GM12878 (cell line): ENCODE data around the gene PCDHA12. TPM values are rescaled to one million over a fixed set of nuclear protein-coding genes. Genes with fewer than 3 reads are reported as not detected.

Experiments used
- ATAC-seq: fragments of 200-7000 bp; cut with Tn5 transposase; 3 replicates; pipeline ENCODE4 v1.9.1; 2020; ENCODE audit warnings: mild to moderate bottlenecking, moderate library complexity
- BruUV-seq: library from RNA; stranded (reverse); fragments of 400-500 nt; replicated peaks from 2 replicates; lab custom pipeline; 2021; lab: Mats Ljungman, UMichigan
- CTCF ChIA-PET: fragments of 300-600 bp; sonication (Branson Sonifier 250); formaldehyde crosslinking; extraction: SDS; loops from one replicate; lab custom pipeline; 2021; ENCODE audit warnings: inconsistent platforms; lab: Yijun Ruan, JAX
- POLR2A ChIA-PET: fragments of 350-600 bp; formaldehyde crosslinking; extraction: SDS; loops from one replicate; lab custom pipeline; 2021; ENCODE audit warnings: inconsistent platforms; lab: Charles Lee
- RAD21 ChIA-PET: fragments of 300-600 bp; sonication (Branson Sonifier 250); formaldehyde crosslinking; loops from one replicate; lab custom pipeline; 2023; ENCODE audit warnings: antibody characterized with exemption; ENCODE audit not compliant: unreplicated experiment; lab: Charles Lee
- SMC1A ChIA-PET: fragments of 300-600 bp; sonication (Branson Sonifier 250); formaldehyde crosslinking; loops from one replicate; lab custom pipeline; 2023; ENCODE audit not compliant: unreplicated experiment, uncharacterized antibody; lab: Charles Lee
- DNase-seq: peaks from one replicate; pipeline ENCODE4 v3.0.0-alpha.2; 2011; ENCODE audit warnings: low read depth, low spot score
- FAIRE-seq: peaks from 3 replicates; lab custom pipeline; 2011; peaks lifted over from hg19 to GRCh38; lab: Jason Lieb, UNC
- H2AFZ ChIP-seq: 2 replicates; pipeline ENCODE4 v1.6.0; 2011; ENCODE audit warnings: low read depth, low read length, control low read depth; ENCODE audit not compliant: control insufficient read depth
- H3K27ac ChIP-seq: 2 replicates; pipeline ENCODE4 v1.5.1; 2011; ENCODE audit warnings: control low read depth; ENCODE audit not compliant: control insufficient read depth, insufficient read depth
- H3K27me3 ChIP-seq, 2 experiments: replicated peaks in 1 of 2; 2 replicates each; pipeline versions ENCODE4 v1.6.0 to v1.6.1; 2011; ENCODE audit warnings: low read length in 1 of 2; ENCODE audit not compliant: control insufficient read depth in 2 of 2, insufficient read depth in 2 of 2
- H3K36me3 ChIP-seq, 2 experiments: 2 replicates each; pipeline ENCODE4 v1.5.1; 2011; ENCODE audit warnings: low read length in 1 of 2; ENCODE audit not compliant: control insufficient read depth in 2 of 2, insufficient read depth in 2 of 2
- H3K4me1 ChIP-seq: 2 replicates; pipeline ENCODE4 v1.6.1; 2011; ENCODE audit warnings: mild to moderate bottlenecking, low read length, moderate library complexity, mixed read lengths; ENCODE audit not compliant: control insufficient read depth, insufficient read depth
- H3K4me2 ChIP-seq: 2 replicates; pipeline ENCODE4 v1.6.0; 2011; ENCODE audit warnings: control low read depth; ENCODE audit not compliant: control insufficient read depth, insufficient read depth
- H3K4me3 ChIP-seq: fragments of 200-600 bp; sonication (generic); 2 replicates; pipeline ENCODE4 v1.5.1; 2016
- H3K79me2 ChIP-seq: 2 replicates; pipeline ENCODE4 v1.6.0; 2011; ENCODE audit warnings: low read length; ENCODE audit not compliant: control insufficient read depth, insufficient read depth
- H3K9ac ChIP-seq: 2 replicates; pipeline ENCODE4 v1.8.0; 2011; ENCODE audit warnings: low read length, control low read depth, mixed read lengths; ENCODE audit not compliant: control insufficient read depth, insufficient read depth
- H3K9me3 ChIP-seq: replicated peaks from 3 replicates; pipeline ENCODE4 v1.5.1; 2011; ENCODE audit warnings: mild to moderate bottlenecking, low read length; ENCODE audit not compliant: control insufficient read depth, insufficient read depth
- H4K20me1 ChIP-seq: 2 replicates; pipeline ENCODE4 v1.6.0; 2011; ENCODE audit not compliant: control insufficient read depth, insufficient read depth
- CHD4 ChIP-seq: fragments of 200-600 bp; sonication (generic); IDR thresholded peaks from 2 replicates; pipeline ENCODE4 v1.6.1; 2016; ENCODE audit warnings: mild to moderate bottlenecking
- DPF2 ChIP-seq: fragments of 450-650 bp; IDR thresholded peaks from 2 replicates; pipeline ENCODE4 v1.6.1; 2017; ENCODE audit warnings: mild to moderate bottlenecking
- MTA2 ChIP-seq: fragments of 450-650 bp; IDR thresholded peaks from 2 replicates; pipeline ENCODE4 v1.6.1; 2016; ENCODE audit warnings: low read depth, mild to moderate bottlenecking, moderate library complexity
- MTA3 ChIP-seq: IDR thresholded peaks from 2 replicates; pipeline ENCODE4 v1.6.1; 2012; ENCODE audit warnings: low read length, inconsistent platforms, borderline replicate concordance
- MYB ChIP-seq: fragments of 150-350 bp; IDR thresholded peaks from 2 replicates; pipeline ENCODE4 v1.6.1; 2014; ENCODE audit warnings: mild to moderate bottlenecking, low read depth, low read length, borderline replicate concordance
- PAX8 ChIP-seq: fragments of 450-650 bp; IDR thresholded peaks from 2 replicates; pipeline ENCODE4 v1.6.1; 2017; ENCODE audit warnings: mild to moderate bottlenecking, moderate library complexity
- POLR2AphosphoS2 ChIP-seq: IDR thresholded peaks from 2 replicates; pipeline ENCODE4 v1.6.1; 2011; ENCODE audit warnings: low read depth, mild to moderate bottlenecking, low read length, improper control_type of control experiment, moderate library complexity
- RAD21 ChIP-seq: IDR thresholded peaks from 2 replicates; pipeline ENCODE4 v1.6.1; 2011; ENCODE audit warnings: mild to moderate bottlenecking, low read depth, low read length, moderate library complexity; ENCODE audit not compliant: insufficient read depth
- RAD51 ChIP-seq: fragments of 450-650 bp; IDR thresholded peaks from 2 replicates; pipeline ENCODE4 v1.6.1; 2016; ENCODE audit warnings: moderate library complexity, mild to moderate bottlenecking, inconsistent platforms
- WGBS: methylation state at CpG from one replicate; pipeline ENCODE4 v1.1.6; 2016; ENCODE audit warnings: low lambda C conversion rate; ENCODE audit not compliant: insufficient replicate concordance, insufficient coverage; ENCODE audit errors: missing lambda C conversion rate; 5-methylcytosine and 5-hydroxymethylcytosine counted together
- in situ Hi-C: fragments of 300-500 bp; cut with MboI; formaldehyde crosslinking; loops from 9 replicates; pipeline ENCODE4 v1.14.3; 2018; ENCODE audit warnings: mixed read lengths
- intact Hi-C: fragments of 100-400 bp; cut with micrococcal nuclease; formaldehyde crosslinking; loops from one replicate; pipeline ENCODE4 v1.14.2; 2022; ENCODE audit not compliant: unreplicated experiment
- polyA plus RNA-seq, 11 experiments: library from polyadenylated mRNA; depleted of rRNA in 4 of 11; unstranded in 6 of 11; stranded (reverse) in 5 of 11; fragments of >200 nt; fragmentation: Nextera tagmentation in 4 of 11; fragmentation: Illumina TruSeq in 1 of 11; extraction: Ambion mirVana in 4 of 11; extraction: Trizol in 1 of 11; gene quantifications; 1 replicate in 1 of 11; 2 replicates in 10 of 11; pipeline versions ENCODE4 v1.2.1 to v1.2.3, GENCODE V29; 2011 to 2016; ENCODE audit warnings: inconsistent platforms in 2 of 11, missing spikeins in 2 of 11, low read depth in 1 of 11
- total RNA-seq, 4 experiments: library from RNA; depleted of rRNA in 3 of 4; stranded (reverse); fragments of >200 nt in 3 of 4; fragmentation: Illumina TruSeq in 1 of 4; extraction: Trizol in 1 of 4; gene quantifications; 2 replicates each; pipeline versions ENCODE4 v1.2.1 to v1.2.3, GENCODE V29; 2013 to 2021
- TF ChIP-seq, protein P1 (sequence below): IDR thresholded peaks from 2 replicates; pipeline ENCODE4 v1.6.1; 2012; ENCODE audit warnings: low read depth, low read length, improper control_type of control experiment

The PCDHA12 gene
- total and polyA plus RNA-seq, 10 of the 15 experiments (the other 5 are each of a cell fraction or from before 2014, with no cell fraction given) = not detected

DNA sequence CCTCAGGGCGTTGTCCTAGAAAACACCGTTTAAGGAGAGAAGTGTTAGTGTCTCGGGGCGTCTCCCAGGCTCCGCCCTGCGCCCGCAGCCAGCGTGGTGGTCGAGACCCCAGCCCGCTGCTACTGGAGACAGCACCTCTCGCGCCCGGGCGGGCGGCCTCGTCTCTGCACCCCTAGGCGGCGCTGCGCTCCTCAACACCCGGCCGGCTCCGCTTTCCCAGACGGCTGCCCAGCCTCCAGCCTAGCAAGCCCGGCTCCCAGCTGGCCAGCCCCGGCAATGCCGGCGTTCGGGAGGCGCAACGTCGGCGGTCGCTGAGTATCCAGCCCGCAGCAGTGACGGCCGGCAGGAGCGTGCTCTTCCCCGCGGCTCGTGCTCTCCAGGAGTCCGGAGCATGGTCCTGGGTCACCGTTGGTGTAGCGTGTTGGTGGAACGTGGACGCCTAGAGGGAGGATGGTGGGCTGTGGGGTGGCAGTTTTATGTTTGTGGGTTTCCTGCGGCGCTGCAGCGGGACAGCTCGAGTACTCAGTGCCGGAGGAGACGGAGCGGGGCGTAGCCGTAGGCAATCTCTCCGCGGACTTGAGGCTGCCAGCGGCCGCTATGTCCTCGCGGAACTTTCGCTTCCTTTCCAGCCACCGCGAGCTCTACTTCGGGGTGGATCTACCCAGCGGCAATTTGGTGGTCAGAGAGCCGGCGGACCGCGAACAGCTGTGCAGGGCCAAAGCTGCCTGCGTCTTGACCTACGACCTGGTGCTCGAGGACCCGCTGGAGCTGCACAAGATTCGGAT, 51.5 kb downstream of the PCDHA12 start:
- no peaks in the 10 kb centered on the region for H3K79me2 ChIP-seq
- H3K27ac ChIP-seq = no peak overlapping the region
- no peaks in the 10 kb centered on the region for H4K20me1 ChIP-seq
- no peaks in the 10 kb centered on the region for H3K4me1 ChIP-seq
- in situ Hi-C loops = no loop called here
- no peak for DNase-seq
- BruUV-seq = no TSS peak
- 59% methylated on average over 47 of the region's 74 CpGs for WGBS
- no peak for TF ChIP-seq DPF2
- no peak for TF ChIP-seq RAD21
- TF ChIP-seq MYB = no peak
- TF ChIP-seq POLR2AphosphoS2 = no peak
- no peak for TF ChIP-seq CHD4
- no peak for TF ChIP-seq MTA2
- TF ChIP-seq RAD51 = no peak
- no peak for TF ChIP-seq PAX8
- TF ChIP-seq, protein P1, sequence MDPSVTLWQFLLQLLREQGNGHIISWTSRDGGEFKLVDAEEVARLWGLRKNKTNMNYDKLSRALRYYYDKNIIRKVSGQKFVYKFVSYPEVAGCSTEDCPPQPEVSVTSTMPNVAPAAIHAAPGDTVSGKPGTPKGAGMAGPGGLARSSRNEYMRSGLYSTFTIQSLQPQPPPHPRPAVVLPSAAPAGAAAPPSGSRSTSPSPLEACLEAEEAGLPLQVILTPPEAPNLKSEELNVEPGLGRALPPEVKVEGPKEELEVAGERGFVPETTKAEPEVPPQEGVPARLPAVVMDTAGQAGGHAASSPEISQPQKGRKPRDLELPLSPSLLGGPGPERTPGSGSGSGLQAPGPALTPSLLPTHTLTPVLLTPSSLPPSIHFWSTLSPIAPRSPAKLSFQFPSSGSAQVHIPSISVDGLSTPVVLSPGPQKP = no peak
- no peak for TF ChIP-seq MTA3
- TF ChIP-seq, all 136 proteins: peak for 0
- ChIA-PET SMC1A (no interaction called here), POLR2A (no interaction called here), RAD21 (no interaction called here), CTCF (no interaction called here)
- H2AFZ ChIP-seq = no peak overlapping the region
- H3K36me3 ChIP-seq = no peaks in the 10 kb centered on the region
- H3K27me3 ChIP-seq = no peaks in the 10 kb centered on the region
- no peak for ATAC-seq
- no peak overlapping the region for H3K9ac ChIP-seq
- no peak overlapping the region for H3K4me2 ChIP-seq
- H3K4me3 ChIP-seq = no peak overlapping the region
- intact Hi-C loops = no loop called here
- H3K9me3 ChIP-seq = peaks cover 3% of the 10 kb centered on the region; the same call in 2 of the 3 replicates
- no peak for FAIRE-seq
